H1 (cell line): ENCODE measurements around the gene HES1. TPM values are rescaled to one million over a fixed set of nuclear protein-coding genes. Genes with fewer than 3 reads are reported as not detected.

Source experiments
- CTCF ChIA-PET: fragments of 300-600 bp; sonication (Branson Sonifier 250); formaldehyde crosslinking; loops from one replicate; lab custom pipeline; 2021; ENCODE audit not compliant: partially characterized antibody; lab: Charles Lee
- POLR2A ChIA-PET: fragments of 300-600 bp; sonication (Branson Sonifier 250); formaldehyde crosslinking; loops from one replicate; lab custom pipeline; 2021; ENCODE audit warnings: inconsistent platforms; ENCODE audit not compliant: partially characterized antibody; lab: Charles Lee
- DNase-seq, 2 experiments: peaks; one replicate each; pipeline versions ENCODE4 v3.0.0 to v3.0.0-alpha.2; 2010 to 2022; ENCODE audit warnings: low spot score in 2 of 2, low read depth in 1 of 2, mixed read lengths in 1 of 2
- FAIRE-seq: peaks from 2 replicates; lab custom pipeline; 2011; peaks lifted over from hg19 to GRCh38; lab: Jason Lieb, UNC
- H2AFZ ChIP-seq: 2 replicates; pipeline ENCODE4 v1.8.1; 2012; ENCODE audit warnings: low read length, inconsistent platforms
- H2AK5ac ChIP-seq: 2 replicates; pipeline ENCODE4 v1.6.1; 2013; ENCODE audit warnings: low read depth, low read length
- H2BK120ac ChIP-seq: replicated peaks from 2 replicates; pipeline ENCODE3; 2013; ENCODE audit warnings: low read depth, low read length, inconsistent platforms
- H2BK12ac ChIP-seq: 2 replicates; pipeline ENCODE4 v1.6.1; 2013; ENCODE audit warnings: low read depth, low read length
- H2BK15ac ChIP-seq: 2 replicates; pipeline ENCODE4 v1.6.1; 2013; ENCODE audit warnings: low read length
- H2BK20ac ChIP-seq: 2 replicates; pipeline ENCODE4 v1.6.1; 2013; ENCODE audit warnings: low read length
- H2BK5ac ChIP-seq: 2 replicates; pipeline ENCODE4 v1.6.1; 2013; ENCODE audit warnings: low read depth, low read length
- H3K14ac ChIP-seq: 2 replicates; pipeline ENCODE4 v1.6.1; 2013; ENCODE audit warnings: inconsistent platforms; ENCODE audit not compliant: insufficient read length
- H3K18ac ChIP-seq: 2 replicates; pipeline ENCODE4 v1.6.1; 2013; ENCODE audit warnings: low read length; ENCODE audit errors: extremely low read depth
- H3K23ac ChIP-seq: 2 replicates; pipeline ENCODE4 v1.6.1; 2013; ENCODE audit warnings: inconsistent platforms; ENCODE audit not compliant: insufficient read length
- H3K23me2 ChIP-seq: 2 replicates; pipeline ENCODE4 v1.6.1; 2013; ENCODE audit warnings: low read depth, low read length
- H3K27ac ChIP-seq: 2 replicates; pipeline ENCODE4 v1.6.1; 2011; ENCODE audit warnings: low read depth, low read length, inconsistent platforms
- H3K27me3 ChIP-seq, 4 experiments: replicated peaks in 1 of 4; 1 replicate in 1 of 4; 2 replicates in 3 of 4; pipeline versions ENCODE4 v1.6.1 to v1.8.1; 2011 to 2013; ENCODE audit warnings: low read length in 3 of 4, mild to moderate bottlenecking in 3 of 4, inconsistent platforms in 2 of 4, mixed read lengths in 2 of 4, moderate library complexity in 1 of 4; ENCODE audit not compliant: control insufficient read depth in 3 of 4, insufficient read depth in 3 of 4; ENCODE audit errors: extremely low read depth in 1 of 4
- H3K36me3 ChIP-seq, 4 experiments: 2 replicates each; pipeline versions ENCODE4 v1.6.1 to v1.8.1; 2011 to 2013; ENCODE audit warnings: mild to moderate bottlenecking in 4 of 4, low read length in 3 of 4, moderate library complexity in 2 of 4, control low read depth in 1 of 4, inconsistent platforms in 1 of 4; ENCODE audit not compliant: insufficient read depth in 4 of 4, control insufficient read depth in 2 of 4
- H3K4ac ChIP-seq: replicated peaks from 2 replicates; pipeline ENCODE3; 2013; ENCODE audit warnings: low read length, low read depth, mixed read lengths, inconsistent platforms; ENCODE audit not compliant: insufficient read length
- H3K4me1 ChIP-seq, 4 experiments: replicated peaks in 1 of 4; 1 replicate in 1 of 4; 2 replicates in 3 of 4; pipeline versions ENCODE4 v1.6.1 to v1.8.1; 2011 to 2013; ENCODE audit warnings: low read length in 3 of 4, inconsistent platforms in 2 of 4, mixed read lengths in 1 of 4; ENCODE audit not compliant: insufficient read depth in 4 of 4, control insufficient read depth in 3 of 4
- H3K4me2 ChIP-seq, 2 experiments: 2 replicates each; pipeline versions ENCODE4 v1.6.1 to v1.8.1; 2011 to 2013; ENCODE audit warnings: low read depth in 2 of 2, low read length in 2 of 2, control low read depth in 1 of 2, inconsistent platforms in 1 of 2, mild to moderate bottlenecking in 1 of 2; ENCODE audit not compliant: insufficient read depth in 1 of 2
- H3K4me3 ChIP-seq, 4 experiments: fragments of 200-600, 300-600 bp in 1 of 4; sonication (generic), shearing (Covaris generic), sonication (Bioruptor Twin) in 1 of 4; 2 replicates each; pipeline versions ENCODE4 v1.5.1 to v1.8.1; 2011 to 2016; ENCODE audit warnings: low read length in 4 of 4, low read depth in 3 of 4, control low read depth in 2 of 4, inconsistent platforms in 2 of 4, mild to moderate bottlenecking in 2 of 4, mixed read lengths in 1 of 4, moderate library complexity in 1 of 4; ENCODE audit not compliant: insufficient read depth in 2 of 4; ENCODE audit errors: extremely low read depth in 1 of 4
- H3K56ac ChIP-seq: replicated peaks from 2 replicates; pipeline ENCODE3; 2013; ENCODE audit warnings: low read depth, mild to moderate bottlenecking, mixed read lengths, low read length, inconsistent platforms; ENCODE audit not compliant: insufficient read length
- H3K79me1 ChIP-seq: 2 replicates; pipeline ENCODE4 v1.6.1; 2013; ENCODE audit warnings: low read depth, low read length, control low read depth
- H3K79me2 ChIP-seq, 2 experiments: 2 replicates each; pipeline versions ENCODE4 v1.6.1 to v1.8.1; 2012 to 2013; ENCODE audit warnings: low read length in 2 of 2, mild to moderate bottlenecking in 2 of 2, inconsistent platforms in 1 of 2; ENCODE audit not compliant: insufficient read depth in 2 of 2, control insufficient read depth in 1 of 2
- H3K9ac ChIP-seq, 4 experiments: replicated peaks in 1 of 4; 1 replicate in 1 of 4; 2 replicates in 3 of 4; pipeline versions ENCODE4 v1.6.1 to v1.8.1; 2011 to 2013; ENCODE audit warnings: low read depth in 3 of 4, low read length in 3 of 4, control low read depth in 2 of 4, mild to moderate bottlenecking in 2 of 4, moderate library complexity in 2 of 4, inconsistent platforms in 1 of 4; ENCODE audit errors: extremely low read depth in 1 of 4
- H3K9me3 ChIP-seq, 2 experiments: 2 replicates each; pipeline versions ENCODE4 v1.6.1 to v1.8.1; 2012 to 2013; ENCODE audit warnings: mild to moderate bottlenecking in 2 of 2, moderate library complexity in 2 of 2, control low read depth in 1 of 2, inconsistent platforms in 1 of 2, low read depth in 1 of 2, low read length in 1 of 2, mixed read lengths in 1 of 2; ENCODE audit not compliant: insufficient read depth in 2 of 2
- H4K20me1 ChIP-seq, 2 experiments: replicated peaks in 1 of 2; 2 replicates each; pipeline versions ENCODE3 to v1.8.1; 2011 to 2013; ENCODE audit warnings: inconsistent platforms in 2 of 2, low read length in 2 of 2, mild to moderate bottlenecking in 1 of 2; ENCODE audit not compliant: insufficient read depth in 2 of 2, control insufficient read depth in 1 of 2
- H4K5ac ChIP-seq: 2 replicates; pipeline ENCODE4 v1.6.1; 2013; ENCODE audit warnings: low read length, low read depth, mixed read lengths, inconsistent platforms; ENCODE audit not compliant: insufficient read length
- H4K8ac ChIP-seq: 2 replicates; pipeline ENCODE4 v1.8.0; 2013; ENCODE audit warnings: mild to moderate bottlenecking, moderate library complexity, low read length, inconsistent platforms; ENCODE audit not compliant: insufficient read depth; ENCODE audit errors: extremely low read depth
- H4K91ac ChIP-seq: replicated peaks from 2 replicates; pipeline ENCODE3; 2013; ENCODE audit warnings: low read length, mixed read lengths, inconsistent platforms; ENCODE audit not compliant: insufficient read length
- CBX5 ChIP-seq: fragments of 300-800, 300-1000 bp; sonication (generic); IDR thresholded peaks from 2 replicates; pipeline ENCODE4 v1.7.1; 2016; ENCODE audit warnings: antibody characterized with exemption, low read length, low read depth
- MAFK ChIP-seq: IDR thresholded peaks from 2 replicates; pipeline ENCODE4 v1.6.1; 2012; ENCODE audit warnings: low read depth, mild to moderate bottlenecking, improper control_type of control experiment, low read length
- WGBS, 2 experiments: shearing (Covaris generic) in 1 of 2; methylation state at CpG; one replicate each; pipeline versions ENCODE4 v1.1.6 to v1.1.7; 2013 to 2015; ENCODE audit warnings: low lambda C conversion rate in 2 of 2, mixed read lengths in 2 of 2, inconsistent platforms in 1 of 2, low coverage in 1 of 2, missing lambda C conversion rate in 1 of 2; ENCODE audit not compliant: insufficient replicate concordance in 2 of 2, insufficient coverage in 1 of 2, insufficient read length in 1 of 2; ENCODE audit errors: extremely low coverage in 1 of 2, missing lambda C conversion rate in 1 of 2; 5-methylcytosine and 5-hydroxymethylcytosine counted together
- polyA plus RNA-seq, 7 experiments: library from polyadenylated mRNA; depleted of rRNA in 3 of 7; stranded (reverse) in 5 of 7; unstranded in 2 of 7; fragments of >200 nt in 5 of 7; fragments of 200-250 nt in 2 of 7; gene quantifications; 1 replicate in 5 of 7; 2 replicates in 1 of 7; 4 replicates in 1 of 7; pipeline versions ENCODE4 v1.2.1 to v1.2.3, GENCODE V29; 2011 to 2013; ENCODE audit warnings: missing spikeins in 2 of 7, mixed read lengths in 2 of 7
- total RNA-seq: library from RNA; stranded (reverse); fragmentation: NEBNext Ultra II Directional; extraction: Animal tissue kit (Norgen Biotek cat#: 25700); gene quantifications from 2 replicates; pipeline ENCODE4 v1.2.1, GENCODE V29; 2021
- TF ChIP-seq, protein P1 (sequence below): IDR thresholded peaks from 2 replicates; pipeline ENCODE4 v1.6.1; 2011; ENCODE audit warnings: low read length, improper control_type of control experiment

The HES1 gene
- total and polyA plus RNA-seq, 2 of the 8 experiments (the other 6 are each of a cell fraction or from before 2014, with no cell fraction given) = 7.9 to 12.9 TPM

DNA sequence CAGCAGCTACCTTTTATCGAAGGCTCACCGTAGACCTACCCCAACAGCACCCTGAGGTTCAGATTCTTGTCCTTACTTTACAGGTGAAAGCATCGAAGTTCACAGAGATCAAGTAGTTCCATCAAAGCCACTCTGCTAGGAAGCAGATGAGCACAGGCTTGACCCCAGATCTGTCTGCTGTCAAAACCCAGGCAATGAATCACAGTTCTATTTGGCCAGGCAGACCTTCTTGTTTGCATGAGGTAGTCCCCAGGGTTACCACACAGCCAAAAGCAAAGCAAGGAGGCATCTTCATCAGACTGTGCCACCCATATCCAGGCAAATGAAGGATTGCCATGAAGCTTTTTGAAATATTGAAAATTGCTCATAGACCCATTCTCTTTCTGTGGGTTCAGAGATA, 33.0 kb downstream of the HES1 start:
- Histone ChIP-seq H4K8ac (no peak overlapping the region), H3K9ac (no peak overlapping the region), H3K56ac (no peak overlapping the region), H2AFZ (no peak overlapping the region), H3K9me3 (no peaks in the 10 kb centered on the region), H3K23ac (no peak overlapping the region), H3K4ac (no peak overlapping the region), H3K4me2 (no peak overlapping the region), H2BK12ac (no peak overlapping the region)
- CTCF ChIA-PET = interaction anchor here (1.3 to 2.7 kb wide), 2 partner anchors 25 to 147 kb away, joined by 3 to 12 read pairs; no protein-coding TSS in a partner anchor
- TF ChIP-seq, protein P1, sequence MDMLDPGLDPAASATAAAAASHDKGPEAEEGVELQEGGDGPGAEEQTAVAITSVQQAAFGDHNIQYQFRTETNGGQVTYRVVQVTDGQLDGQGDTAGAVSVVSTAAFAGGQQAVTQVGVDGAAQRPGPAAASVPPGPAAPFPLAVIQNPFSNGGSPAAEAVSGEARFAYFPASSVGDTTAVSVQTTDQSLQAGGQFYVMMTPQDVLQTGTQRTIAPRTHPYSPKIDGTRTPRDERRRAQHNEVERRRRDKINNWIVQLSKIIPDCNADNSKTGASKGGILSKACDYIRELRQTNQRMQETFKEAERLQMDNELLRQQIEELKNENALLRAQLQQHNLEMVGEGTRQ = no peak
- no peak for TF ChIP-seq CBX5
- TF ChIP-seq MAFK = no peak
- TF ChIP-seq, all 59 proteins: peak for 0
- H3K23me2 ChIP-seq = no peaks in the 10 kb centered on the region
- no peaks in the 10 kb centered on the region for H3K79me1 ChIP-seq
- POLR2A ChIA-PET = no interaction called here
- DNase-seq (no peak), FAIRE-seq (no peak)
- no peaks in the 10 kb centered on the region for H3K36me3 ChIP-seq
- no peak overlapping the region for H3K4me3 ChIP-seq
- peak overlapping the region; percentile 85; the same call in 1 of the 2 replicates for H2BK15ac ChIP-seq
- H2AK5ac ChIP-seq = no peak overlapping the region
- H3K79me2 ChIP-seq = no peaks in the 10 kb centered on the region
- H3K18ac ChIP-seq = no peak overlapping the region
- H4K5ac ChIP-seq = no peak overlapping the region
- H2BK20ac ChIP-seq = no peak overlapping the region
- H3K14ac ChIP-seq = no peak overlapping the region
- H3K4me1 ChIP-seq = peaks cover 0 to 14% (median 4%) of the 10 kb centered on the region in 4 experiments; a peak in 3 of 7 replicates
- H2BK5ac ChIP-seq = no peak overlapping the region
- H3K27ac ChIP-seq = no peak overlapping the region
- no peaks in the 10 kb centered on the region for H4K20me1 ChIP-seq
- H4K91ac ChIP-seq = no peak overlapping the region
- WGBS, 2 experiments = 91% methylated on average over 3 of the region's 3 CpGs; no CpG with 5 or more reads in 1 of the 2 experiments
- no peaks in the 10 kb centered on the region for H3K27me3 ChIP-seq
- H2BK120ac ChIP-seq = no peak overlapping the region
